ENCODE data around the gene FAIM2.

FAIM2 gene

GRCh38 chr12:49903700-49904423 lies at the start of gene FAIM2:
Gene FAIM2, minus strand, starts transcription at chr12:49903900. Its CDS starts 108 bp downstream, at chr12:49903792.
- DNase-seq: peak in 1 of 2 experiments; percentile 30

- DNase-seq: no peak
Observed at GRCh38 chr12:49953151-49953550, 49.5 kb upstream of the FAIM2 start.

- DNase-seq: no peak
Observed at GRCh38 chr12:49952391-49953055, 48.8 kb upstream of the FAIM2 start.

- no peak for DNase-seq
Observed at GRCh38 chr12:49951411-49952240, 47.9 kb upstream of the FAIM2 start.

GRCh38 chr12:49950273-49951251 lies 46.9 kb upstream of the FAIM2 start, which contains the start of gene AQP2:
Gene AQP2, plus strand, starts transcription at chr12:49950737. Its CDS starts 94 bp downstream, at chr12:49950831.
- DNase-seq: no peak

- no peak for DNase-seq
Observed at GRCh38 chr12:49949866-49950265, 46.2 kb upstream of the FAIM2 start.

GRCh38 chr12:49948866-49949845 lies 45.5 kb upstream of the FAIM2 start:
- no peak for DNase-seq

GRCh38 chr12:49947593-49948226 lies 44.0 kb upstream of the FAIM2 start:
- no peak for DNase-seq

GRCh38 chr12:49946497-49946896 lies 42.8 kb upstream of the FAIM2 start:
- peak in 1 of 2 experiments; percentile 13 for DNase-seq

GRCh38 chr12:49946086-49946485 lies 42.4 kb upstream of the FAIM2 start:
- DNase-seq: no peak

GRCh38 chr12:49945394-49946080 lies 41.8 kb upstream of the FAIM2 start:
- DNase-seq: no peak

- DNase-seq: no peak
Observed at GRCh38 chr12:49944718-49945117, 41.0 kb upstream of the FAIM2 start.

- no peak for DNase-seq
Observed at GRCh38 chr12:49944046-49944445, 40.3 kb upstream of the FAIM2 start.

GRCh38 chr12:49943625-49943960 lies 39.9 kb upstream of the FAIM2 start:
- DNase-seq: no peak

- DNase-seq: no peak
Observed at GRCh38 chr12:49942921-49943624, 39.4 kb upstream of the FAIM2 start.

GRCh38 chr12:49942512-49942893 lies 38.8 kb upstream of the FAIM2 start:
- DNase-seq: no peak

- no peak for DNase-seq
Observed at GRCh38 chr12:49941556-49942511, 38.1 kb upstream of the FAIM2 start.

- no peak for DNase-seq
Observed at GRCh38 chr12:49939707-49940106, 36.0 kb upstream of the FAIM2 start.

Data from NCI-H2081 (cell line).